Measurements from ENCODE around the gene NCEH1. TPM values are rescaled to one million over a fixed set of nuclear protein-coding genes. Genes with fewer than 3 reads are reported as not detected.
A peak's percentile ranks its signal among the peaks of the same experiment; 100 is the strongest.

NCEH1 gene
- total RNA-seq, 4 donors from 2014 or later = 8.3 to 12.4 (median 11.0) TPM

- TF ChIP-seq CTCF (IDR thresholded peaks at IDR 0.05) (no peak), POLR2A (IDR thresholded peaks at IDR 0.05) (no peak)
- Histone ChIP-seq H3K27me3 (no peaks in the 10 kb centered on the region), H3K27ac (peak overlapping the region in 2 of 3 donors; percentile 15 to 78), H3K36me3 (no peaks in the 10 kb centered on the region), H3K4me1 (no peaks in the 10 kb centered on the region), H3K4me3 (replicated peaks in 1 of 3) (no peak overlapping the region), H3K9me3 (no peaks in the 10 kb centered on the region)
- DNase-seq = no peak
- 87 to 88% methylated on average over 4 of the region's 4 CpGs for WGBS, 2 donors
- intact Hi-C loops (cut with DNase I) = no loop called here
Measured at GRCh38 chr3:172585954-172586353, 124.9 kb downstream of the NCEH1 start.

GRCh38 chr3:172582712-172583111 lies 128.2 kb downstream of the NCEH1 start:
- TF ChIP-seq POLR2A (IDR thresholded peaks at IDR 0.05) = no peak
- no peak for TF ChIP-seq CTCF (IDR thresholded peaks at IDR 0.05)
- intact Hi-C loops (cut with DNase I) = no loop called here
- no peaks in the 10 kb centered on the region for H3K9me3 ChIP-seq
- 86 to 88% methylated on average over 1 of the region's 1 CpG for WGBS, 2 donors
- no peaks in the 10 kb centered on the region for H3K27me3 ChIP-seq
- H3K4me3 ChIP-seq (replicated peaks in 1 of 3) = no peak overlapping the region
- no peaks in the 10 kb centered on the region for H3K4me1 ChIP-seq
- H3K36me3 ChIP-seq = no peaks in the 10 kb centered on the region
- H3K27ac ChIP-seq = no peak overlapping the region
- DNase-seq = no peak

- peak overlapping the region in 1 of 3 donors; percentile 13 for H3K27ac ChIP-seq
- DNase-seq = no peak
- no peak overlapping the region for H3K4me3 ChIP-seq (replicated peaks in 1 of 3)
- no peaks in the 10 kb centered on the region for H3K9me3 ChIP-seq
- no peak for TF ChIP-seq CTCF (IDR thresholded peaks at IDR 0.05)
- no peak for TF ChIP-seq POLR2A (IDR thresholded peaks at IDR 0.05)
- no peaks in the 10 kb centered on the region for H3K4me1 ChIP-seq
- intact Hi-C loops (cut with DNase I) = no loop called here
- no peaks in the 10 kb centered on the region for H3K36me3 ChIP-seq
- H3K27me3 ChIP-seq = no peaks in the 10 kb centered on the region
Measured at GRCh38 chr3:172581757-172582166, 129.1 kb downstream of the NCEH1 start.

GRCh38 chr3:172580680-172581401 lies 130.0 kb downstream of the NCEH1 start:
- TF ChIP-seq CTCF (IDR thresholded peaks at IDR 0.05) = no peak
- no peak for TF ChIP-seq POLR2A (IDR thresholded peaks at IDR 0.05)
- Histone ChIP-seq H3K27ac (no peak overlapping the region), H3K9me3 (no peaks in the 10 kb centered on the region), H3K4me3 (replicated peaks in 1 of 3) (no peak overlapping the region), H3K4me1 (no peaks in the 10 kb centered on the region), H3K36me3 (no peaks in the 10 kb centered on the region), H3K27me3 (no peaks in the 10 kb centered on the region)
- no peak for DNase-seq
- WGBS, 2 donors = 68 to 74% methylated on average over 3 of the region's 3 CpGs
- intact Hi-C loops (cut with DNase I) = no loop called here

Small RNA genes within 50 kb of the gene (small RNA-seq; reads per million reads assigned to genes)
- gene RNU6-547P = not detected

Other genes with a start within 250 kb of the NCEH1 start
- gene TNFSF10, start 187.6 kb downstream of the NCEH1 start, total RNA-seq = 100 to 1,000 TPM in 1 of 4 donors, 10 to 100 TPM in 3; 24.4 to 178 (median 61.7) TPM
- gene ECT2, start 39.7 kb upstream of the NCEH1 start, total RNA-seq = 10 to 100 TPM in 1 of 4 donors, 1 to 10 TPM in 3; 6.8 to 10.7 (median 7.2) TPM

Data from thyroid gland (tissue), 4 donors.